Tibial nerve (tissue), 4 donors: Measurements from ENCODE around the gene TTC39C.

Source experiments
- EP300 ChIP-seq, 2 donors: sonication (generic); formaldehyde crosslinking; IDR thresholded peaks; one replicate each; pipeline ENCODE4 v1.6.1; 2017; ENCODE audit warnings: antibody characterized with exemption in 2 of 2, mild to moderate bottlenecking in 1 of 2
- TF ChIP-seq, protein P1 (sequence below), 5 experiments: fragments of 200-600 bp in 3 of 5; fragments of 450-650 bp in 2 of 5; sonication (generic) in 3 of 5; IDR thresholded peaks; one replicate each; pipeline ENCODE4 v1.5.1; 2016 to 2019; ENCODE audit warnings: antibody characterized with exemption in 5 of 5, mild to moderate bottlenecking in 3 of 5, moderate library complexity in 2 of 5

DNA sequence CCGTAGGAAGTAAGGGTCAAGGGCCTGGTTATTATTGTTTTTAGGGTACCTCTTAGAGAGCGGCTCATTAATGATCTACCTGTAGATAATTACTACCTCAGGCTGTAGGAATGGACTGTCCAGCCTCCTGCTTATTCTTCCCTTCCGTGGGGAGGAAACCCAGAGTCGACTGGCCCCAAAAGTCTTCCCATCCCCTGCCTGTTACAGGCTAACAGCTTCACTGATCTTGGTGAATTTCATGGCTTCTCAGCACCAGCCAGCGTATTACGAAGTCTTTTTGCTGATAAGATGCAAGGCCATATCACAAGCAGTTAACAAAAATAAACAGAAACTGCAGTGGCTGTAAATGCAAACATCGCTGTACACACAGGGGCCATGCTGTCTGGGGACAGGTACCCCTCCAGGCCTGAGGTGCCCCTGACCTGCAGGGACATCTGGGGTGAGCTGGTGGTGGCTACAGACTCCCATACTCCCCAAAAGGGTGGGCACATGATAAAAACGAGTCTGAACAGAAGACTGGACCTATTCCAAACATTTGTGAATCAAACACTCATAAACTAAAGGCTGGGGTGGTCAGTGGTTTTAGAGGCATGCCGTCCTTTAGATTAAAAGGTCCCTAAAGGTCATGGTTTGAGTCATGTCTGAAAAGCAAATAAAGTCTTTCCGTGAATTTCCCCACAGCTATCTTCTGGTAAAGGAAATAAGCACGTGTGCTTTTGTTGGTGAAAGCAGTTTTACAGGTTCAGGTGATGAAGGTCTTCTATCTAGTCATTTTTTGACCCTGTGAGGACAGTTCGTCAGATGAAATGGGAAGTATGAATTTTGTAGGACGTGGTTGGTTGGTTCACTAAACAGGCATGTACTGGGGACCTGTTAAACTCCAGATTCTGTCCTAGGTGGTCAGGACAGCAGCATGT lies 36.7 kb downstream of the TTC39C start:
- TF ChIP-seq, protein P1, sequence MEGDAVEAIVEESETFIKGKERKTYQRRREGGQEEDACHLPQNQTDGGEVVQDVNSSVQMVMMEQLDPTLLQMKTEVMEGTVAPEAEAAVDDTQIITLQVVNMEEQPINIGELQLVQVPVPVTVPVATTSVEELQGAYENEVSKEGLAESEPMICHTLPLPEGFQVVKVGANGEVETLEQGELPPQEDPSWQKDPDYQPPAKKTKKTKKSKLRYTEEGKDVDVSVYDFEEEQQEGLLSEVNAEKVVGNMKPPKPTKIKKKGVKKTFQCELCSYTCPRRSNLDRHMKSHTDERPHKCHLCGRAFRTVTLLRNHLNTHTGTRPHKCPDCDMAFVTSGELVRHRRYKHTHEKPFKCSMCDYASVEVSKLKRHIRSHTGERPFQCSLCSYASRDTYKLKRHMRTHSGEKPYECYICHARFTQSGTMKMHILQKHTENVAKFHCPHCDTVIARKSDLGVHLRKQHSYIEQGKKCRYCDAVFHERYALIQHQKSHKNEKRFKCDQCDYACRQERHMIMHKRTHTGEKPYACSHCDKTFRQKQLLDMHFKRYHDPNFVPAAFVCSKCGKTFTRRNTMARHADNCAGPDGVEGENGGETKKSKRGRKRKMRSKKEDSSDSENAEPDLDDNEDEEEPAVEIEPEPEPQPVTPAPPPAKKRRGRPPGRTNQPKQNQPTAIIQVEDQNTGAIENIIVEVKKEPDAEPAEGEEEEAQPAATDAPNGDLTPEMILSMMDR (IDR thresholded peaks at IDR 0.05): no peak
- TF ChIP-seq EP300 (IDR thresholded peaks at IDR 0.05): no peak
